ENCODE results near the gene P2RX3.
"Not testable (repeated sequence)": the region's sequence is repeated elsewhere in the genome, so short reads cannot be mapped to it uniquely, and the experiment has no call there.

Gene P2RX3

DNA sequence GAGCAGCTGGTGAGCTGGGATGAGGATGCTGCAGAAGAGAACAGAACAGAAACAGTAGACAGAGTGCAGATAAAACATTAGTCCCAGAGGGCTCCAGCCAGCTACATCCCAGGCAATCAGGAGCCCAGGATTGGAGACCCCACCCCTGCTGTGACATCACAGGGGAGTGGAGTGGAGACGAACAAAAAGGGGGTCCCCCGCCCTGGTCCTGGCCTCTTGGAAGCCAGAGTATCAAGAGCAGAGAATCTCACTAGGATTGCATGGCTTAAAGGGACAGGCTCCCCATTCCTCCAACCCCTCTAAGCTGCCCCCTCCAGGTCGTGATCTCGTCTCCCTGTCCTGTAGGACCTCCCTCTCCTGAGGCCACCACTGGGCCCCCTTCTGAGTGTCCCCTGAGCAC is at the start of gene P2RX3:
TSS of gene P2RX3 (plus strand) at position 211 of the 400 bp plus-strand sequence. CDS start 199 bp downstream, outside the sequence.
- DNase-seq = no peak

DNA sequence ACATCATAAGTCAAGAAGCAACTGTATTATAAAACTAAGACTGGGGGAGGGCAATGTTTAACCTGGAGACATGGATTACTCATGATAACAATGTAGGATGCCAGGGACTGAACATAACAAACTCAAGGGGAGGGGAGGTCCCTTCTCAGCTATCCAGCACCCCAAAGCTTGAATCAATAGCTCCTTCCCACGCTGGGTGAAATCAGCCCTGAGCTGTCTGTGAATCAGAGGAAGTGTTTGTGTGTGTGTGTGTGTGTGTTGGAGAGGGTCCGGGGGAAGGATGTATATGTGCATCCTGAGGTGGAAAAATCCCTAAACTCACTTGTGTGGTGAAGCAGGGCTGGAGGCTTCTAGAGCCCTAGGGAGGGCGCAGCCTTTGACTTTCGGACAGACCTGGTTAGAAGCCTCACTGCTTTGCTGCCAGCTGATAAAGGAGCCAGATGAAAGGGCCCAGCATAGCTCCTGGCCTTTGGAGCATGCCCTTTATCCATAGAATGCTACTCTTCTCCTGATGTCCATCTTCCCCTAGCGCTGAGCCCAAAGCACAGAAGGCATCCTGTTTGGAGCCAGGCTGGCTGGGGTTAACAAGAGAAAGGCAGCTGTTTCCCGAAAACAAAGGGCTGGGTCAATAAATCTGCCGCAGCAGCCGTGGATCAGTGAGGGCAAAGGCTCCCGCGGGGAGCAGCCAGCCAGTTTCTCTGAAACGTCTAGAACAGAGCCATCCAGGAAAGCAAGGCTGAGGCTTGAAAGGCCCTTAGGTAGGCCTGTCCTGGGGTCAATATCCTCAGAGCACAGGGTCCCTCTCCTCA is 49.2 kb upstream of the P2RX3 start:
- no peak for DNase-seq

DNA sequence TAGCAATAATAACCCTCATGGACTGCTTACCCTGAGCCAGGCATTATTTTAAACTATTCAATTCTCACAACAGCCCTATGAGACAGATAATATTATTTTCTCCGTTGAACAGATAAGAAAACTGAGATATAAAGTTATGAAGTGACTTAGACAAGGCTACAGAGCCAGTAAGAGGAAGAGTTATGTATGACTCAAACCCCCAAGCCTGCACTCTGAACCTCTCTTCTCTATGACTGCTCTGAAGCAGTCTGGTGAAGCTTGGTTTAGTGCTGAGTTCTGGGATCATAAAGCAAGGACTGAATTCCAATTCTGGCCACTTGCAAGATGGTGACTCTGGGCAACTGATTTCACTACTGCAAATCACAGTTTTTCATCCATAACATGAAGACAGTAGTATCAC is 47.9 kb upstream of the P2RX3 start:
- no peak for DNase-seq

DNA sequence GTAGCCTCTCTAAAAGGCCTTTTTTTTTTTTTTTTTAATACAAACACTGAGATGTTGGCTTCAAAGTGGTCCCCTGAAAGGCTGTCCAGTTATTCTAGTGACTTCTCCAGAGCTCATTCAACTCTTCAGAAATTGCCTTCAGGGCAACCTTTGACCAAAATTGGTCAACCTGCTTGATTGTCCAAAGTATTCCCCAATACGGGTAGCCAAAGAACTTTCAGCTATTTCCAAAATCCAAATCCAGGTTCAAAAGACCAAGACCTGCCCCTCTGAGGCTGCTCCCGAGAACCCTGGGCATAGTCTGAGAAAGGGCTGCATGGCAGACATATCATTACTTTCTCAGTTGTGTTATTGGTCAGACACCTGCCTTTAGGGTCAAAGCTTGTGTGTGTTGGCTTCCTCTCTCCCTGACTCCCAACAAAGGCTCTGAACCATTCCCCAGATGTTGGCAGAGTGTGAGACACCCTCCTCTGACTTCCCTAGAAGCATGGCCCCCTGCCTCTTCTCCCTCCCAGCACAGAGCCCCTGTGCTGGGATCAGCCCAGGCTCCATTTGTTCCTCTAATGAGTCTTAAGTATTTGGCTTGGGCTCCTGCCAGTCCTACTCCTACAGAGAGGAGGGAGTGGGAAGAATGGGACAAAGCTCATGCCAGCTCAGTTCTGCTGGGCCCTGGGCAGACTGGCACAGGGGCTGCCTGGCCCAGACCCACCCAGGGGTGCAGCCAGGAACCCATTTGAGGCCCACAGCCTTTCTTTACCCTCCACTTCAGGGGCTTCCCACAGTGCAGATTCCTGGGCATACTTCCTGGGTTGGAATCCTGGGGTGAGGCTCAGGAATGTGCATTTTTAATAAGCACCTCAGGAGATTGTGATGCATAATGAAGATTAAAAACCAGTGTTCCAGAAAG is 43.7 kb upstream of the P2RX3 start:
- DNase-seq = peak; percentile 13

DNA sequence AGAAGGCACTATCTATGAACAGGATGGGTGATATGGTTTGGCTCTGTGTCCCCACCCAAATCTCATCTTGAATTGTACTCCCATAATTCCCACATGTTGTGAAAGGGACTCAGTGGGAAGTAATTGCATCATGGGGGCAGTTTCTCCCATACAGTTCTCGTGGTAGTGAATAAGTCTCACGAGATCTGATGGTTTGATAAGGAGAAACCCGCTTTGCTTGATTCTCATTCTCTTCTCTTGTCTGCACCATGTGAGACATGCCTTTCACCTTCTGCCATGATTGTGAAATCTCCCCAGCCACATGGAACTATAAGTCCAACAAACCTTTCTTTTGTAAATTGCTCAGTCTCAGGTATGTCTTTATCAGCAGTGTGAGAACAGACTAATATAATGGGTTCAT is 41.9 kb upstream of the P2RX3 start:
- DNase-seq = not testable (repeated sequence)

DNA sequence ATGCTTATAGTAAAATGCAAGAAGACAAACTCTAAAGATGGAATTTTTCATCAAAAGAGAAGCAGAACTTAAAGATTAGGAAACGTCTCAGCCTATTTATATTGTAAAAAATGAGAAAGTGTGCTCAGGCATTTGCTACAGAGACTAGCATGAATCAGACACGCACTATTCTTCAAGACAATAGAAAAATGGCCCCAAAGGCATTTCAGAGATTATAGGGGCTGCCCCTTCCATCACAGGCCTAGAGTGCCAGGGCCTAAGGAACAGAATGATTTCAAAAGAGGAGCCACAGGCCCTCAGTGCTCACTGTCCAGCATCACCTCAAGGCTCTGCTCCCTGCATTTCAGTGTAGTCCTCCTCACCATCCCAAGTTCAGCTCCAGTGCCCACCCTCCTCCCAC is 40.9 kb upstream of the P2RX3 start:
- DNase-seq = no peak

DNA sequence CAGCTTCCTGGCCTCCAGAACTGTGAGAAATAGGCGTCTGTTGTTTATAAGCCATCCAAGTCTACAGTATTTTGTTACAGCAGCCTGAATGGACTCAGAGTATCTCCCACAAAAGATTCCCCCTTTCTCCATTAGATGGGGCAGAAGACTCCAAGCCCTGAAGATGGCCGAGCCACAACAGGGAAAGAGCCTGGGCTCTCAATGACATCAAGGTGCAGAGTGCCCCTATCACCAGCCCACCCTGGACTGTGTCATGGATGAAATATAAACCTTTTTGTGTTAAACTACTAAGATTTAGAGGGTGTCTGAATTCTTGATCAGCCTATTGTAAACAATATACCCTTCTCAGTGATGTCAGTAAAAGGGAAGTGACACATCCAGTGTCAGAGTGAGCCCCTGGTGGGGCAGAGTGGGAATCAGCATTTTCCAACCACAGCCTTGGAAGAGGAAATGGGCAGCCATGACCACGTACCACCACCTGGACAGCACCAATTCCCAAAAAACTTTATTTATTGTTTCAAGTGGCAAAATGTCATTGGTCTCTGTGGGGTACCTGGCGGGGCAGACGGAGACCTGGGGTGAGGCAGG is 38.9 kb upstream of the P2RX3 start:
- DNase-seq = no peak

DNA sequence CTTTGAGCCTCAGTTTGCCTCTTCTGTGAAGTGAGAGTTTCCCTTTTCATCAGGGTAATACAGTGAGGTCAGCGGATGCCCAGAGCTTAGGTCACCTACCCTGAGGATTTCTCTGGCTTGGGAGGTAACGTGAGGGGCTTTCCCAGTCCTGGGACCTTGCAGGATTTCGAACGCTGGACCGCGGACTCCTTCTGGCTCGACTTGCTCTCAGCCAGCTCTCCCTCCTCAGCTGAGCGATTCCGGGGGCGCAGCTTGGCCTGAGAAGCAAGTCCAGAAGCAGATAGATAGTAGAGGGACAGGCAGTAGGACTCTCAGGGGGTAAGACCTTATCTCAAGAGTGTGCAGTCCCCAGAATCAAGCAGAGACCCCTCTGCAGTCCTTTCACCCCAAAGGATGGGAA is 37.4 kb upstream of the P2RX3 start:
- no peak for DNase-seq

DNA sequence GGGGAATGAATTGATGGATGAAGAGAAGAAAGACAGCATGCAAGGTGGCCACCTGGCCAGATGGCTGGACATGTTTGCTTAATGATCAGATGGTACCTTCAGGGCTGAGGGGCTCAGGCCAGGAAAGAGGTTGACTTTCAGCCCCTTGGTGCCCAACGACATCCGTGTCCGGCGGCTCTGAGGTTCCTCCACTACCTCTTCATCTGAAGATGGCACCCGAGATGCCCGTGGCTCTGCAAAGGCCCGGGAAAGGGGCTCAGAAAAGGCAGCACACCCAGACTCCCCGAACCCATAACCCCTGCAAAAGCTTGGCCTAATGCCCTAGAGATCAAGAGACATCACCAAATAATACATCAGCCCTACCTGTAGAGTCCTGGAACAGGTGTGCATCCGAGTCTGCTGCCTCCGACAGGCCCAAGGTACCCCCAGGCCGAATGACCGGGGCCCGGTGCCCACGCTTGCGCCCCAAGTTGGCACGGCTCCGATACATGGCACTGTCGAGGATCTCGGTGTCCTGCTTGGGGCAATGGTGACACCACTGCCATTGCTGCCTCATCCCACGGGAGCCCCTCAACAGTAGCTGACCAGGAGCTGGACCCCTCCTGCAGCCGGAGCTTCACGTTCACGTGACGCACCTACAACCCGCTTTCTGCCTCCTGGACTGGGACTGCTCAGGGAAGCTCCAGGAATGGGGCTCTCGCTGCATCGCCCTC is 36.3 kb upstream of the P2RX3 start:
- no peak for DNase-seq

DNA sequence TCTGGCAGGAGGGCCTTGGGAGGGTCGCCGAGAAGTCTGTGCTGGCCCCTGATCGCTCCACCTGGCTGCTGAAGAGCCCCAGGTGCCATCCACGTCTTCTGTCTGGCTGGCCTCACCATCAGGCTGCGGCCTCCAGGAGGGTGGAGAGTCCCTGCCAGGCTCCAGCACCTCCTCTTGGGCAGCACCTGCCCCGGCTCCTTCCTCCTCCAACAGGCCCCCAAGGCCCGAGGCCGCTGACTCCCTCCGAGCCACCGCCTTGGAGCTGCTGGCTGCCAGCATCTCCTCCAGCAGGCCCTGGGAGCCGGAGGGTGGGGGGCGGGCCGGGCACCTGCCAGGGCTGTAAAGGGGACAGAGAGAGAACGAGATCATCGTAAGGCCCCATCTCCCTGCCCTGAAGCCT is 35.7 kb upstream of the P2RX3 start:
- DNase-seq = no peak

DNA sequence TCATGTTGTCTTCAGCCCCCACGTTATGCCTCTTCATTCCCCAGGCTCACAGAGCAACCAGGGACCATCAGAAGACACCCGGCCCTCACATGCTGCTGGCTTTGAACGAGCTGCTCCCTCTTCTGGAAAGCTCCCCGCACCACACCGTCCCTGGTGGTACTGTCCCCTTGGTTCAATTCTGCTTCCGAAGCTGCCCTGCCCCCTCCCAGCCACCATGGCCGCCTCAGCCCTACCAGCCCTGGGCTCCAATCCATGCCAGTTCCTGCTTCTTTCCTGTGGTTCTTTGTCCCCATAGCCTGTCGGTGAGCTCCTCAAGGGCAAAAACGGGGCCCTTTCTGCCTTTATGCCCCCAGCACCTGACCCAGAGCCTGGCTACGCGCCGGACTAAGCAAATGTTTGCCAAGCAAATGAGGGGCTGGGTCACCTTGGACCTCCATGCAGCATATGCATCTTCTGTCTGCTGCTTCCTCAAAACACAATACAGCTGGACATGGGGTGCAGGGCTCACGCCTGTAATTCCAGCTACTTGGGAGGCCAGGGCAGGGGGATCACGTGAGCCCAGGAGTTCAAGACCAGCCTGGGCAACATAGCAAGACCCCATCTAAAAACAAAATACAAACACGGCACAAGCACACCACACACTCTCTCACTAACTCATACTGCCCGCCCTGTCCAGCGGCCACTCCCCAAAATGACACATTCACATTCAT is 34.7 kb upstream of the P2RX3 start:
- no peak for DNase-seq

DNA sequence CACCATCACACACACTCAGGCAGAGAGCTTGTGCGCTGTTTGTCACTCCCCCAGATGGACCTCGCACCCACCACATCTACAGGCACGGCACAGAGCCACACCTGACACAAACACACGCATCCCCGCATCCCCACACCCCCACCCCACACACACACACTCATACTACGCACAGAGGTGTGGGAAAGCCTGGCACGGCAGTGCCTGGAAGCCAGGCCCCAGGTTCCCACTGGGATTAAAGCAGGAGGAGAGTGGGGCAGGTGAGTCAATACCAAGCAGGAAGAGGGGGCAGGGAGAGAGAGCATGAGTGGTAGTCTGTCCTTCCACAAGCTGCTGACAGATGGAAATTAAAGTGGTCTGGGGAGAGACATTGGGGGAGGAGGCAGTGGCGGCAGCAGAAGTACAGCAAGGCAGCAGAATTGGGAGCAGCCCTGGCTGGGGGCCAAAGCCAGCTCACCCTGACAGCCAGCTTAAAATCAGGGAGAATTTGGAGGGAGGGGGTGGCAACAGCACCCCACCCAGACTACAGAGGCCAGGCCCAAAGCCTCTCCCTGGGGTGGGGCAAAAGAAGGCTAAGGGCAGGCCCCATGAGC is 34.1 kb upstream of the P2RX3 start:
- no peak for DNase-seq

DNA sequence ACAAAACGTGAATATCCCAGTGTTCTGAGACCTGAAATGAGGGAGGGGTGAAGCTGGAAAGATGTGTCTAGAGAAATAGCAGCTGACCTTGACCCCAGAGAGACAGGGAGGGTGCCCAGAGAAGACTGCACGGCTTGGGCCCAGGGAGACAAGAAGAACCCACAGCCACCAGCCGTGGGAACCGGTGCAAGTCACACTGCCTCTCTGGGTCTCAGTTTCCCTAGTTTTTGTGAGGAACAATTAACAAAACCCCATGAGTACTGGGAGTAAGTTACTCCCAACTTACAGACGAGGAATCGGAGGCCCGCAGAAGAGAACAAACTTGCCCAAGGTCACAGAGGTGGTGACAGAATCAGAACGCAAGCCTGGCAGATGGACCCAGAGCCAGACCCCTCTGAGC is 32.6 kb upstream of the P2RX3 start:
- DNase-seq = no peak

DNA sequence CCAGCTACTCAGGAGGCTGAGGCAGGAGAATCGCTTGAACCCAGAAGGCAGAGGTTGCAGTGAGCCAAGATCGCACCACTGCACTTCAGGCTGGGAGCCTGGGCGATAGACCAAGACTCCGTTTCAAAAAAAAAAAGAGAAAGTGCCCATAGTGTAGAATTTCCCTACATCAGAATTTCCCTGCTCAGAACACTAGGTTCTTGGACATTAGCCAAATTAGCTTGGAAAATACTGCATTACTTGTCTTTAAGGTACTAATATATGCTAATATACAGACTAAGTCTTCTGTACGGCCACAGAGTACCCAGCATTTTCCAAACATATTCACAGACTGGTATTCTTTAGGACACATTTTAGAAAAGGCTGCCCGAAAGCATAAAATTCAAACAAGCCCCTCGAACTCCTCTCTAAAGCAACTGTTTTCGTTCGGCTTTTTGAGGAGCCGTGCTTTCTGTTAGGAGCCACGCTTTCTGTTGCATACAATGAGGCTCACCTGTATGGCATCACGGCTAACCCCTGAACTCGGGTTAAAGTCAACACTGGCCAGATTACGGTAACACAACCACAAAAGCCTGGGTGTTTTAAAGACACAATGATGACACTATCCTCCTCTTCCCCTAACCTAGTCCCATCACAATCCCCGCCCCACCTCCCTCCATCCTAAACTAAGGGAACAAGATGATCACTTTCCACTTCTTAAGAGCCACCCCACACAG is 31.8 kb upstream of the P2RX3 start:
- no peak for DNase-seq

DNA sequence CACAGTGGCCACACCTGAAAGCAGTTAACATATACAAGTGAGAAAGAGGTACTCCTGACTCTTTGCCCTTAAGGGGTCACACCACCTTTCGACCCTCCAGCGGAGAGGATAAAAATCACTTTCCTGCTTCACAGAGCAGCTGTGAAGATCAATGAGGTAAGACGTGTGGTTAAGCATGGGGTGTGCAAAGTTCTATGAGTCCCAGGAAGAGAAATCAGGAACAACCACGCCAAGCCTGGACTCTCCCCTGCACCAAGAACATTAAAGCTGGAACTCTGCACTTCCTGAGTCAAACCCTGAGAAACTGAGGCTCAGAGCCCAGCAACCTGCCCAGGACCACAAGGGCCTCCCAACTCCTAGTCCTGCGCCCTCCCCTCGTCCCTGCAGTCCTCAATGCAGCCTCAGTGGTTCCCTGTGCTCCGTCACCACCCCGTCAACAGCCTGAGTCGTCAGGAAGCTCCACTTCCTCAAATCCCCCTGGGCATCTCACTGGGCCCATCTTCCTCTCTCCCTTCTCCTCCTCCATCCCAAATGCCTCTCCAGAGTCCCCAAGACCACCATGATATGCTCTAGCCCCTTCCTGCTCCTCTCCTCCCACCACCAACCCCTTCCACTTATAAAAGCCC is 31.1 kb upstream of the P2RX3 start:
- DNase-seq = no peak

DNA sequence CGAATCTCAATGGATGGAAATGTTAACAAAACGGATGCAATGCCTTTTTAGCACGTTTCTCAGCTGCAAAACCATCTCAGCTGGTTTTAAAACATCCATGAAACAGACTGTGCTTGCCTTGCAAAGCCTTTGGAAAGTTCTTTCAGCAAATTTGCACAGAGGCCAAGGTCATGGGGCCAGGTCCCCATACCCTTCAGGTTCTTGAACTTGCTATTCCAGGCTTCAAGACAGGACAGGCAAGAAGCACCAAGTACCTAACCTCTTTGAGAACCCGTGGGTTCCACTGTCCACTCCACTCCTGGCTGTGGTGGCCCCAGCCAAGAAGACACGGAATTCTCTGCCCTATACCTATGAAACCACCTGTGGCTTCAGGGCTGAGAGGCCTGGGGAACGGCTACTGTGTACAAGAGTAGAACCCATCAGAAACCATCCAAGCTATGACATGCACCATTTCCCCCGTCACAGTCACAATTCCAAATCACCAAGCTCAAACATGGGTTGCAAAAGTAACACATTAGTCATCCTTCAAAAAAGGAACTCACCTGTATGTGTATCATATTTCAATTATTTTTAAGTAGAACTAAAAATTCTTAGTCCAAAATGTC is 30.4 kb upstream of the P2RX3 start:
- no peak for DNase-seq

DNA sequence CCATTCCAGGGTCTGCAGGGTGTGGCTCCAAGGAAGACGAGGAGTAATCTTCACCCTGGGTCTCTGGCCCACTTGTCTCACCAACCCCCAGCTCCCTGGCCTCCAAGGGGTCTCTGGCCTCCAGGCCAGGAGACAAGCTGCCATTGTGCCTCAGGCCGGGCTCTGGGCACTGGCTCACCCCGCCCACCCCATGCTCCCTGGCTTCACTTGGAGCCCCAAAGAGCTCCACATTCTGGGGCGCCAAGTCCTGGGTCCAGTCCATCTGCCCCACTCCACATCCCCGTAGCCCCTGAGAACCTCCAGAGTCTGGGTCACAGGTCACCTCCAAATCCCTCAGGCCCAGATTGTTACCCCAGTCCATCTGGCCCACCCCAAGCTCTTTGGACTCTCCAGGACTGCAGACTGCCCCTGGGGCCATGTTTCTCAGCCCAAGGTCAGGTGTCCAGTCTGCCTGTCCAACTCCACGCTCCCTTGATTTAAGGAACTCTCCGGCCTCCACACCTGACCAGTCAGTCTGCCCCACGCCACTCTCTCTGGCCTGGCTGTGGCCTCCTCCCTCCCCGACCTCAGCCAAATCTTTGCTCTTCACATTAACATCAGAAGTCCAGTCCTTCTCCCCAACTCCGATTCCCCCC is 29.6 kb upstream of the P2RX3 start:
- no peak for DNase-seq

DNA sequence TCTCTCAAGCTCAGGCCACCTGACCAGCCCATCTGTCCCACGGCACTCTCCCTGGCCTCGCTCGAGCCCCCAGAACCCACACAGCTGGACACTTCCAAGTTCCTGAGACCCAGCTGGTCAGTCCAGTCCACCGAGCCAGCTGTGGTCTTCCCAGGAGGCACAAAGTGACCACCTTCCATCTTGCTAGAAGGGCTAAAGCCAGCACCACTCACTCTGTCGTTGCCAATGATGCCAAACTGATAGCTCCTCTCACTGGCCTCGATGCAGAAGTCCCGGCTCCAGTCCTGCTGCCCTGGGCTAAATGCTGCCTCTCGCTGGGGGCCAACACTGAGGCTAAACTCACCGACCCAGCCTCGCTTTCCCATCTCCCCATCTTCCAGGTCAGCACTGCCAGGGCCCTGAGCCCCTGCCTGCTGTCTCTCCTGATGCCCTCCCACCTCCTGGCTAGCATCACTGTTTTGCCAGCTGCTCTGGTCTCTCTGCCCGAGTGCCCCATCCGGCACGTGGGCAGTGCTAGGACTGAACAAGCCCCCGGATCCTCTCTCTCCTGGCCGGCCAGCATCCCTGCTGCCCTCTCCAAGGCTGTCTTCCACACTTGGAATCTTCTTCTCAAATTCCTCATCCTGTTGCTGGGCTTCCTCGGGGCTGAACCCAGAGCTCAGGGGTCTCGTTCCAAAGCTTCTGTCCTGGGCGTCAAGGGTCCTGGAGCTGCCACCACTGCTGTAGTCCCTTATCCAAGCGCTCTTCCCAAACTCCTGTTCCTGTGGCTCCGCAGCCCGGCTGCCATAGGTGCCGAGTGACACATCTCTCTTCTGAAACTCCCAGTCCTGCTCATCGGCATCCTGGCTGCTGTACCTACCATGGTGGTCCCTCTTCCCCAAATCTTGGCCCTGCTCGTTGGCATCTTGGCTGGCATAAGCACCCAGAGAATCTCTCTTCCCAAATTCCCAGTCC is 28.8 kb upstream of the P2RX3 start:
- no peak for DNase-seq

DNA sequence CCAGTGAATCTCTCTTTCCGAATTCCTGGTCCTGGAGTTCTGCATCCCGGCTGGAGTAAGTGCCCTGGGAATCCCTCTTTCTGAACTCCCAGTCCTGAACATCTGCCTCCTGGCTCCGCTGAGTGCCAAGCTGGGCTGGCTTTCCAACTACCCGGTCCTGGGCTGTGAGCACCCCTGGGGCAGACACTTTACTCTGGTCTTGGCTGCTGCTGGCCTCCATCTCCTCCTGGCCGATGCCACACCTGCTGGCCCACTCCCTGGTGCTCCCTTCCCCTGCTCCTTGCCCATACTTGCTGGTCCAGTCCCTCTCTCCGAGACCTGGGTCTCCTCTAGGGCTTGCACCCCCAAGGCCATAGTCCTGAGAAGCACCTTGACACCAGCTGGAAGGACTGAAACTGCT is 28.1 kb upstream of the P2RX3 start:
- DNase-seq = no peak

Data from NCI-H2227 treated with DMSO at 0.1 percent for 48 hours (cell line).